ENCODE data around the gene HIVEP3. TPM values are rescaled to one million over a fixed set of nuclear protein-coding genes. Genes with fewer than 3 reads are reported as not detected.
A peak's percentile ranks its signal among the peaks of the same experiment; 100 is the strongest.

Gene HIVEP3
- total RNA-seq, 1 experiment from 2014 or later = 11.0 TPM

DNA sequence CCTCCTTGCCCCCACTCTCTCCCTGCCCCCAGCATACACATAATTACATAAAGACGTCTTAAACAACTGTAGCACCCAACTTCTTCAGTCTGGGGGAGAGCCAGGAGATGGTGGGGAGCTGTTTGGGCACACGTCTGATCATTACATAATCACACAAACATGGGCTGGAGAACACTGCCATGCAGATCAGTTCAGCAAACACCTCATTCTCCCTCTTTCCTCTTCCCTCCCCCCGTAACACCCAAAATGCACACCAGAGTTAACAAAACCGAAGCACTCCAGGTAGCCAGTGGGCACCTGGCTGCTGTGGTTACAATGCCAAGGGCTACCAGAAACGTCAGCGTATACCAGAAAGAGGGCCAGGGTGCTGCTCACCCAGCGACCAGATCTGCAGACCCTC, 1.6 kb downstream of the HIVEP3 start:
- H3F3A ChIP-seq (ENCODE audit: insufficient read depth, low read depth) = peaks cover 43% of the 10 kb centered on the region
- ChIA-PET POLR2A (ENCODE audit: unreplicated experiment) (interaction anchor here (0.6 kb wide), 1 partner anchor 743 kb away, joined by 28 read pairs; no protein-coding TSS in a partner anchor), CTCF (no interaction called here)
- H3K79me2 ChIP-seq (ENCODE audit: low read depth) = peaks cover 69% of the 10 kb centered on the region
- H3K4me3 ChIP-seq = peak overlapping the region; percentile 87
- no peaks in the 10 kb centered on the region for H3K9me3 ChIP-seq (ENCODE audit: insufficient read depth, low read depth)
- H4K20me1 ChIP-seq (ENCODE audit: insufficient read depth) = no peaks in the 10 kb centered on the region
- TF ChIP-seq EZH2 (IDR thresholded peaks at IDR 0.05; ENCODE audit: low read depth) = no peak
- TF ChIP-seq, protein P1, sequence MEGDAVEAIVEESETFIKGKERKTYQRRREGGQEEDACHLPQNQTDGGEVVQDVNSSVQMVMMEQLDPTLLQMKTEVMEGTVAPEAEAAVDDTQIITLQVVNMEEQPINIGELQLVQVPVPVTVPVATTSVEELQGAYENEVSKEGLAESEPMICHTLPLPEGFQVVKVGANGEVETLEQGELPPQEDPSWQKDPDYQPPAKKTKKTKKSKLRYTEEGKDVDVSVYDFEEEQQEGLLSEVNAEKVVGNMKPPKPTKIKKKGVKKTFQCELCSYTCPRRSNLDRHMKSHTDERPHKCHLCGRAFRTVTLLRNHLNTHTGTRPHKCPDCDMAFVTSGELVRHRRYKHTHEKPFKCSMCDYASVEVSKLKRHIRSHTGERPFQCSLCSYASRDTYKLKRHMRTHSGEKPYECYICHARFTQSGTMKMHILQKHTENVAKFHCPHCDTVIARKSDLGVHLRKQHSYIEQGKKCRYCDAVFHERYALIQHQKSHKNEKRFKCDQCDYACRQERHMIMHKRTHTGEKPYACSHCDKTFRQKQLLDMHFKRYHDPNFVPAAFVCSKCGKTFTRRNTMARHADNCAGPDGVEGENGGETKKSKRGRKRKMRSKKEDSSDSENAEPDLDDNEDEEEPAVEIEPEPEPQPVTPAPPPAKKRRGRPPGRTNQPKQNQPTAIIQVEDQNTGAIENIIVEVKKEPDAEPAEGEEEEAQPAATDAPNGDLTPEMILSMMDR (conservative IDR thresholded peaks at IDR 0.05) = no peak
- no peak for DNase-seq
- peaks cover 67% of the 10 kb centered on the region for H3K4me1 ChIP-seq (replicated peaks; ENCODE audit: insufficient read depth)
- H2AFZ ChIP-seq = peak overlapping the region; percentile 80
- BruUV-seq (replicated peaks) = no TSS peak
- H3K36me3 ChIP-seq (ENCODE audit: low read depth) = no peaks in the 10 kb centered on the region
- H3K27me3 ChIP-seq (ENCODE audit: insufficient read depth, low read depth) = no peaks in the 10 kb centered on the region
- intact Hi-C loops (cut with micrococcal nuclease; ENCODE audit: unreplicated experiment) = loop anchor here (10.0 kb wide), 1 partner anchor 228 kb away; no protein-coding TSS in a partner anchor
- no peaks in the 10 kb centered on the region for H3K9me2 ChIP-seq (ENCODE audit: insufficient read depth)
- H3K27ac ChIP-seq = no peak overlapping the region
- peak overlapping the region; percentile 100 for H3K4me2 ChIP-seq

DNA sequence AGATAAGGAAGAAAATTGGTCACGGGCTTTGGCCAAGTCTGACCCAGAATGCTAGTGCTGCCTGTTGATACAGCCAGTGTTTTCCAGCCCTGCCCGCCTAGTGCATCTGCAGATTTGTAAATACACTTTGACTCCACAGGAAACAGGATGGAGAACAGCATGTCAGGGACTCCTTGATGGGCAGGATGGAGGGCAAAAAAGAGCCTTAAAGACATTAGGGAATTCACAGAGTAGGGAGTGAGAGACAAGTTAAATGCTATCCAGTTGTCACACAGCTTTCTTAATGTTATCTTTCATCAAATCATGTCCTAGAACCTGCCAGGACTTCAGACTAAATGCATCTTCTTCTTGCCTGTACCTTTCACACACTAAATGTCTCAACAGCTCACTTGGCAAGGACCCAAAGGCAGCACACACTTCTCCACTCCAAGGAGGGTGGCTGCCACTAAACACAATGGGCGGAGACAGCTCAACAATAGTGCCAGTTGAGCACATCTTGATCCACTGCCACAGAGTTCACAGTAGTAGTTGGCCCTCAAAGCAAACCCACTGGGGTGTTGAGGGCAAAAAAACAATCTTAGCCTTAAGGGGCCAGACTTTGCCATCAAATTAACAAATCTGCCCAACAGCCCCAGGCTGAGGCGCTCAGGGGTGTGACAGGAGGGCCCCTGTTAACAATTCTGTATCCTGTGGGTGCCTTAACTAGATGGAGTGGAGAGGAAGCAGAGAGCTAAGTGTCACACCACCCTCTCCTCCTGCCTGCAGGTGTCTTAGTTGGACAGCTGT, 2.7 kb downstream of the HIVEP3 start:
- Histone ChIP-seq H3K4me3 (peak overlapping the region; percentile 87), H3K27me3 (ENCODE audit: insufficient read depth, low read depth) (no peaks in the 10 kb centered on the region), H3K9me2 (ENCODE audit: insufficient read depth) (no peaks in the 10 kb centered on the region), H3K79me2 (ENCODE audit: low read depth) (peaks cover 79% of the 10 kb centered on the region), H3K4me1 (replicated peaks; ENCODE audit: insufficient read depth) (peaks cover 61% of the 10 kb centered on the region), H4K20me1 (ENCODE audit: insufficient read depth) (no peaks in the 10 kb centered on the region), H3F3A (ENCODE audit: insufficient read depth, low read depth) (peaks cover 33% of the 10 kb centered on the region), H3K36me3 (ENCODE audit: low read depth) (no peaks in the 10 kb centered on the region), H3K9me3 (ENCODE audit: insufficient read depth, low read depth) (no peaks in the 10 kb centered on the region), H2AFZ (no peak overlapping the region), H3K27ac (peak overlapping the region; percentile 27), H3K4me2 (peak overlapping the region; percentile 100)
- CTCF ChIA-PET = no interaction called here
- no peak for TF ChIP-seq EZH2 (IDR thresholded peaks at IDR 0.05; ENCODE audit: low read depth)
- TF ChIP-seq, protein P1 (conservative IDR thresholded peaks at IDR 0.05) = no peak
- POLR2A ChIA-PET (ENCODE audit: unreplicated experiment) = interaction anchor here (0.7 kb wide), 1 partner anchor 54 kb away, joined by 4 read pairs; no protein-coding TSS in a partner anchor
- intact Hi-C loops (cut with micrococcal nuclease; ENCODE audit: unreplicated experiment) = loop anchor here (10.0 kb wide), 1 partner anchor 229 kb away; no protein-coding TSS in a partner anchor
- DNase-seq = peak; percentile 52 to 62
- BruUV-seq (replicated peaks) = no TSS peak

DNA sequence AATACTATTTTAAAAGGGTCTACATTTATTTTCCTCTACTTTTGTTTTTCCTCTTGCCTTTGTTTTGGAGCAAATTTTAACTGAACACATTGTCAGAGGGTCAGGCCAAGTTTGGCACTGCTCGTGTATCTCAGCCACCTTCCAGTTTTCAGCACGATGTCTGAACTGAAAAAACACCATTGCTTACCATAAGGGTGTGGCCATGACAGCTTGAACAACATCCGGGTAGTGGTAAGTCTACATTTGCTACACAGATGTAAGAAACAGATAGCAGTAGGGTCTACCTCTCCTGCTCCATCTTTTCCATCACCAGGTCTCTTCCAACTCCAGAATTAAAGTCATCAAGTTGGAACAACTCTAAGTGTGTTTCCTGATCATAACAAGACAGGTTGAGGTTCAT, 4.2 kb downstream of the HIVEP3 start:
- BruUV-seq (replicated peaks) = no TSS peak
- Histone ChIP-seq H3K27me3 (ENCODE audit: insufficient read depth, low read depth) (no peaks in the 10 kb centered on the region), H3F3A (ENCODE audit: insufficient read depth, low read depth) (peaks cover 20% of the 10 kb centered on the region), H4K20me1 (ENCODE audit: insufficient read depth) (no peaks in the 10 kb centered on the region), H3K27ac (no peak overlapping the region), H2AFZ (no peak overlapping the region), H3K9me3 (ENCODE audit: insufficient read depth, low read depth) (peaks cover 4% of the 10 kb centered on the region; the same call in 1 of the 2 replicates), H3K36me3 (ENCODE audit: low read depth) (peaks cover under 1% of the 10 kb centered on the region; the same call in 1 of the 2 replicates), H3K79me2 (ENCODE audit: low read depth) (peaks cover 87% of the 10 kb centered on the region), H3K4me1 (replicated peaks; ENCODE audit: insufficient read depth) (peaks cover 50% of the 10 kb centered on the region), H3K9me2 (ENCODE audit: insufficient read depth) (no peaks in the 10 kb centered on the region), H3K4me2 (no peak overlapping the region), H3K4me3 (no peak overlapping the region)
- CTCF ChIA-PET = no interaction called here
- TF ChIP-seq EZH2 (IDR thresholded peaks at IDR 0.05; ENCODE audit: low read depth) = no peak
- TF ChIP-seq, protein P1 (conservative IDR thresholded peaks at IDR 0.05) = no peak
- no peak for DNase-seq
- intact Hi-C loops (cut with micrococcal nuclease; ENCODE audit: unreplicated experiment) = loop anchor here (10.0 kb wide), 1 partner anchor 230 kb away; no protein-coding TSS in a partner anchor
- POLR2A ChIA-PET (ENCODE audit: unreplicated experiment) = no interaction called here
